SHP77 treated with DMSO at 0.1 percent for 48 hours (cell line): ENCODE measurements around the gene SST.
A peak's percentile ranks its signal among the peaks of the same experiment; 100 is the strongest.

Experiments
- DNase-seq: peaks from one replicate; lab custom pipeline; 2025; lab: John Stamatoyannopoulos, UW

Gene SST

DNA sequence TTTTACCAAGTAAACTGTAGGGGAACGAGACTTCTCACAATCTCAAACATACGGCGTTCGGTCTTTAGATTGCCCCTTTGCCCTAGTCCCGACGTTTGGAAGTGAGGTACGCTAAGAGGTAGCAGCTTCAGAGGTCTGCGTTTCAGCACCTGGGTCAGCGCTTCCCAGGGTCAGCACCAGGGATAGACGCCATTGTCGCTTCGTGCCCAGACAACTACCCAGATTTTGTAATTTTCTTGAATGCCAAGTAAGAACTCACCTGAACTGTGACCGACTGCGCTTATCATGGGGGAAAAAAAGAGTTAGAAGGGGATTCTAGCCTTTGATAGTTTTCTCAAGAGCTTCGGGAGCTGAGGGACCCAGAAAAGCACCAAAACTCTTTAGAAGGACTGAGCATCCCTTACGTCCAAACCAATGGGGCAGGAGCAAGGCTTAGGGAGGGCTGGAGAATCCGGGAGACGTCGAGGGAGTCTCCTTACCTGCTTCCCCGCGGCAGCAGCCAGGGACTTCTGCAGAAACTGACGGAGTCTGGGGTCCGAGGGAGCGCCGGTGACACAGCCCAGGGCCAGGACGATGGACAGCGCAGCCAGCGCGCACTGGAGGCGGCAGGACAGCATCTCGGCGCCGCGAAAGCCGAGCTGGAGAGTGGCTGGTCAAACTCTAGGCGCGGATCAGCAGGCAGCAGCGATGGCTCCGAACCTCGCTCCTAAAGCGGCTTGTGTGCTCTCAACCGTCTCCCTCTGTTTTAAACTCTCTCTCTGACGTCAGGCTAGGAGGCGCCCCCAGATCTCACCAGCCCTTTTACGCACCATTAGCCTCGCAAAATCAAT is at the start of gene SST:
TSS of gene SST (minus strand) at position 720 of the 830 bp plus-strand sequence. CDS start at position 617, 103 bp downstream.
- DNase-seq, result no peak

DNA sequence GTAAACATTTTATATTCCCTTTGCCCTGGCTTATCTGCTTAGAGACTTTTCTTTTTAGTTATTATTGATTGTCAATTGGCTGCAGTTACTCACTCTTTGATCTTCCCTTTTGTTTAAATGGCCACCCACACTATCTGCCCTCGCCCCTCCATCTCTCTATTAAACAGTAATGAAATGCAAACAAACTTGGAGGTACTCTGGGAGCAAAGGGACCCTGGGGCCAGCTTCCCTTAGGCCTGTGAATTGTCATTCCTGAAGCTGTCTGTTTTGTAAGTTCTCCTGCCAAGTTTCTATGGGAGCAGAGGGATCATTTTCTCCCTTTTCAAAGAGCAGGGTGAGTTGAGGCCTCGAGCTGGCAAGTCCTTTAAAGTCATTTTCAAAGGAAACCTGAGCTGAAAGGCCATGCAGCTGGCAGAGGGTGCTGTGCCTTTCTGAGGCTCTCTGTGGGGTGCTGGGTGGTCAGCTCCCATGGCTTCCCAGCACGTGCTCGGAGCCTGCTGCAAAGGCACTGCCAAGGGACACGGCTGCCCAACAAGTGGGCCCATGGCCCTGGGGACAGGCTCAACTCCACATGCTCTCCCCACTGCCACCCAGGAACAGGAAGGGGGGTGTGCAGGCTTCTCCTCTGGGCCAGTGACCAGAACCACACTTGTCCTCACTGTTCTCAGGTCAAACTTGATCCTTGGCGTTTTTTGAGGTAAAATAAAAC is 49.6 kb upstream of the SST start:
- no peak for DNase-seq

DNA sequence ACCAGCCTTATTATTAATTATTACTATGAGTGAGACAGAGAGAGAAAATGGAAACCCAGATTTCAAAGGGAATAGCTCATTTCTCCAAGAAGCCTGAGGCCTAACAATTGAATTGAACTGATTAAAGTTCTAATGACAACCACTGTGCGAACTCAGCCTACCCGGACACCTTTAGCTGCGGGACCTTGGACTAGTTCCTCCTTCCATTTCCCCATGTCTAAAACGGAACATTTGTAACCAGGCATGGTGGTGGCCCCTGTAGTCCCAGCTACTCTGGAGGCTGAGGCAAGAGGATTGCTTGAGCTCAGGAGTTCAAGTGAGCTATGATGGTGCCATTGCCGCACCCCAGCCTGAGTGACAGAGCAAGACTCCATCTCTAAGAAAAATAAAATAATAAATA is 48.6 kb upstream of the SST start:
- no peak for DNase-seq

DNA sequence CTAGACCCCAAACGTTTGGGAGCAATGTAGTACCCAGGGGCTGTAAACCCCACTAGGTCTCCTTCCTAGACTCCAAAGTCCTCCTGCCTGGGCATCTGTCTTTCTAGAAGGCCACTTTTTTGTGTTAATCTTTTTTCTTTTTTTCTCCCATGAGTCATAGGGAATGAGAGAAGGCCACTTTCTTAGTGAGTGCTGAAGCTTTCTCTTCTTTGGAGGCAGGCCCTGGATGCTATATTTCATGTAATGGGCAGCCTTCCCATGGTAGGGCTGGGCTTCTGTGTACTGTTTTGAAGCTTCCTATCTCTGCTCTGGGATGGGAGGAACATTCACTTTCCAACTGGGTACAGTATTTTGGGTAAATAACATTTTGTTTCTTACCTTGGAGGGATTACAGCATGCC is 47.4 kb upstream of the SST start:
- DNase-seq, result no peak

DNA sequence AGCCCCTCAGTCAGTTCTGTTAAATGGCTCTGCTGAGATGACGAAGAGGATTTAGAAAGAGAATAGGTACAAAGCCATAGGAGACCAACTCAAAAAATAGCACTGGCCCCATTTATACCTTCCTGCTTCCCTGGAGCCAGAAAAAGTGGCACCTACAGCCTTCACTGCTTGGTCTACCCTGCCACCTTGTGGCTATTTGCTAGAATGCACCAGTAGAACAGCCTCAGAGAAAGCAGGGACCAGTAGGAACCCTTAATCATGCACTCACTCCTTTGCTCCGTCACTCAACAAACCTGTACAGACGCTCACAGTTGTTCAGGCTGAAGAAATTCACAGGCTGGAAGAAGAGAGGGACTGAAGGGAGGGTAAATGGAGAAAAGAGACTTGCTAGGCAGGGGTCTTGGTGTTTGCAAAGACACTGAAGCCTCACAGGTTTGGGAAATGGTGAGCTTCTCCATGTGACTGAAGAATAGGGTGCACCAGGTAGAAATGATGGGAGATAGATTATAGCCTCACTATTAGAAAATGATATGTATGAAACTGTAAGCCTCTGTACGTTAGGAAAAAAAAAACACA is 44.3 kb upstream of the SST start:
- peak; percentile 26 for DNase-seq

DNA sequence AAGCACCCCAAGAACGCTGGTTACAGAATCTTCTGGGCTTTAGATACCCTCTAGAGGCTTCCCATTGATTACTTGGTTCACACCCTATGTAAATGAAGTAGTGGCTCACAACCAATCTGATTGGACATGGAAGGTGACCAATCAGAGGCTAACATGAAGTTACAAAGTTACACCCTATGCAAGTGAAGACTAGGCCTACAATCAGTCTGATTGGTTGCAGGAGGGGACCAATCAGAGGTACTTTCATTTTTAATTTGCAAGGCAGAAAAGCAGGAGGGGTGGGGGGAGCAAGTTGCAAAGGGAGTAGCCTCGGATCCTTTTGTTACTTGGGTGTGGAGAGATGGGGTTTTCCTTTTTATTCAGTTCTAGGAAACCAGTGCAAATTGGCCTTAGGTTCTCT is 43.3 kb upstream of the SST start:
- DNase-seq, result no peak

DNA sequence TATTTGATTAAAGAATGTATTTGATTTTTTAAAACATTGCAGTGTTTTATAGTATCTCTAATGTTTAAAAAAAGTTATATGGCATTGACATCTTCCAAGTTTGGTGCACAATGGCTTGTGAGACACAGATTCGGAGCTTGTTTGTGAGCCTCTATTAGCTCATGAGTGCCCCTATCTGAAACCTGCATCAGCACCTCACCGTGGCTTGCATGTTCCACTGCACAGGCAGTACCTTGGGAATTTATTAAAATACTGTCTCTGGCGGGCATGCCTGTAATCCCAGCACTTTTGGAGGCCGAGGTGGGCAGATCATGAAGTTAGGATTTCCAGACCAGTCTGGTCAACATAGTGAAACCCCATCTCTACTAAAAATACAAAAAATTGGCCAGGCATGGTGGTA is 39.0 kb upstream of the SST start:
- DNase-seq, result no peak

- no peak for DNase-seq
These were observed 38.5 kb upstream of the SST start for GRCh38 chr3:187708696-187709095.

- DNase-seq, result no peak
These were observed 36.8 kb upstream of the SST start for GRCh38 chr3:187706971-187707370.

- no peak for DNase-seq
These were observed 35.0 kb upstream of the SST start for GRCh38 chr3:187705164-187705563.

GRCh38 chr3:187702507-187703033 is 32.4 kb upstream of the SST start, which contains the start of gene RTP2:
TSS of gene RTP2 (minus strand) at chr3:187702557. CDS start at chr3:187702128, 429 bp downstream.
- no peak for DNase-seq

GRCh38 chr3:187700249-187700648 is 30.1 kb upstream of the SST start:
- no peak for DNase-seq

DNA sequence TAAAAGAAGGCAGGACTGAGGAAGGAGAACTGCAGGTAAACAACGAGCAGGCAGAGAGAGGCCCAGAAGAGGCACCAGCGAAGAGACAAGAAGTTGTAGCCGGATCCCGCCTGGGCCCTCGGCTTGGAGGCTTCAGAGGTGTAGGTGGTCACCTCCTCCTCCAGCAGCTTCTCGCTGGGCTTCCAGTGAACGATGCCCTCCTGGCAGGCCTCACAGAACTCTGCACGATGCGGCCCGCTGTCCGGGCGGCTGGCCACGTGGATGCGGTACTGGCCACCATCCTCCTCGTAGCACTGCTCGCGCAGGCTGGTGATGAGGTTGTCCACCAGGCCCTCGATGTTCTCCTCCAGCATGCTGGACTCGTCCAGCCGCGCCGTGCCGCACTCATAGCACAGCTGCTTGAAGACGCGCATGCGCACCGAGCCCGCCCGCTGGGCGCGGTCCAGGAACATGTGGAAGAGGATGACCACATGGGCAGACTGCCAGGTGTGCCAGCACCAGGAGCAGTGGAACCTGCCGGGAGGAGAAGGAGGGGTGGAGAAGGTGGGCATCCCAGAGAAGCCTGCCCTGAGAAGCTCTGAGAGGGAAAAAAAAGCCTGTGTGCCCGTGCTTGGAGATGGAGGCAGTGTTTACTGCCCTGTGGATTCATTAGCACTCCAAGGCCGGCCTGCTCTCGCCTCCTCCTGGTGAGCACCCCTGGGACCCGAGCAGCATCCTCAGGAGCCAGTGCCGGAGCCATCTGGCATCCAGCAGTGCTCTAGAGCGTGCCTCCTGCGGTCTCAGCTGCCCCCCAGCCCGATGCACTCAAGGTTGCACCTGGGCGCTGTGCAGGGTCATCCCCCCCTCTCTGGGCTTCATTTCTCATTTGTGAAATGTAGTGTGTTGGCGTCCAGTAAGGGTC is 28.6 kb upstream of the SST start:
- no peak for DNase-seq

DNA sequence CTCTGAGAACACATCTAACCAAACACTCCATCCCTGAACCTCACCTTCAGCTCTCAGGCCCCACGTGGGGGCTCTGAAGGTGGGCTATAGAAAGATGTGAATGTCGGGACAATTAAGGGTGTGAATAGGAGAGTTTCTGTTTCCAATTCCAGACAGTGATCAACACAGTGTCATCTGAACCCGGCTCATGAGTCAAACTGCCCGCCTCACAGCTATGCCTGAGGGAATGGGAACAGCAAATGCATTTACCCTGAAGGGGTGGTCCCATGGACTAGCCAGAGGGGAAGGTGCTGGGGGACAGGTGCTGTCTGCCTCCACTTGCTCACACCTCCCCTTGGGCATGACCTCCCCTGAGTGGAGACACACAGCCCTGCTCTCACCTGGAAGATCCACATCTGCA is 25.8 kb upstream of the SST start:
- no peak for DNase-seq

DNA sequence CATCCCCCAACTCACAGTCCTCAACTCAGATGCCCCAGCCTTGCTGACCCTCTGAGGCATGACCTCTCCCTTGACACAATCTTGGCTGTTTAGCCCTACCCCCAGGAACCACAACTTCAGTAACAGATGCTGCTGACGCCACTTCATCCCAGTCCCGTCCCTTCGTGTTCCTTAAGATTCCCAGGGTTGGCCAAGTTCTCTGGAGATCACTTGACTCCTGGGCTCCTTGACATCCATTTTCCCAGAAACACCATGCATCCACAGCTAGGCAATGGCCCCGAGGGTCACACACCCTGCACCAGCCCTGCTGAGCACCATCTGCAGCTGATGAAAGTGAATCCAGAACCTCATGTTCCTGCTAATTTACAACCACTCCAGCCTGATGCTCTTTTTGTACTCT is 25.3 kb upstream of the SST start:
- no peak for DNase-seq

DNA sequence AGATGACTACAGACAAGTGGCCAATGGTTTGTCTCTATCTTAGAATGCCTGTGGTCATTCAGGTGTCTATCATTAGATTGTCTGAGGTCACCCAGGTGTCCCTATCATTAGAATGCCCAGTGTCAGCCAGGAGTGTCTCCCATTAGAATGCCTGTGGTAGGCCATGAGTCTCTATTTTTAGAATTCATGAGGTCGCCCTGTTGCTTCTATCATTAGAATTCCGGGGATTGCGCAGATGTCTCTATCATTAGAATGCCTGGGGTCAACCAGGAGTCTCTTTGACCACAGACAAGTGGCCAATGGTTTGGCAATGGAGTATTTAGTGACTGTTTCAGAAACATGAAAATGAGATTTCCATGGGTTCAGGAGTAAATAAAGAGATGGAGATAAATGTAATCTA is 24.6 kb upstream of the SST start:
- no peak for DNase-seq

- DNase-seq, result no peak
These were observed 23.2 kb upstream of the SST start for GRCh38 chr3:187693431-187693830.

DNA sequence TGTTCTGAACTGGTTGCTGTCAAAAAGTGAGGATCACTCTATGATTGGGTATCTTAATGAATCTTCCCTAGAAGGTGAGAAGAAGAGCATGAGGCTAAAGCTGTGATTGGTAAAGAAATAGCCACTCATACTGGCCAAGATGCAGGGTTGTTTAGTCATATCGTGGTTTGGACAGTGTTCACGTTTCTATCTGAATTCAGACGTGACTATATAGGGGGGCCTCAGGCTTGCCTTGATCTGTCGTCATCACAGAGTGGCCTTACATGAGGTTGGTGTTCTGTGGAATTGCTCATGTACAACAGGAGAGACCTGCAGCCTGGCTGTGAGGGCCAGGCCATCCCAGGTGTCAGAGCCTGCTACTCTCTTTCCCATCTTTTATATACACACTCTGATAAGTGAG is 19.8 kb upstream of the SST start:
- DNase-seq, result no peak

- DNase-seq, result no peak
These were observed 16.6 kb upstream of the SST start for GRCh38 chr3:187686621-187687273.

DNA sequence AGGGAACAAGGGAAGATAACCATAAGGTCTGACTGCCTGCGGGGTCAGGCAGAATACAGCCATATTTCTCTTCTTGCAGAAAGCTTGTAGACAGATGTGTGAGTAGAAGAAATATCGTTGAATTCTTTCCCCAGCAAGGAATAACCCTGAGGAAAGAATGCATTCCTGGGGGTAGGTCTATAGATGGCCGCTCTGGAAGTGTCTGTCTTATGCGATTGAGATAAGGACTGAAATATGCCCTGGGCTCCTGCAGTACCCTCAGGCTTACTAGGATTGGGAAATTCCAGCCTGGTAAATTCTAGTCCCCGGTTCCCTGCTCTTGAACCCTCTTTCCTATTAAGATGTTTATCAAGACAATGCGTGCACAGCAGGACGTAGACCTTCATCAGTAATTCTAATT is 15.8 kb upstream of the SST start:
- no peak for DNase-seq

- no peak for DNase-seq
These were observed 14.7 kb upstream of the SST start for GRCh38 chr3:187684880-187685279.
